GM12878 (cell line): ENCODE results near the gene MGAT5. TPM values are rescaled to one million over a fixed set of nuclear protein-coding genes. Genes with fewer than 3 reads are reported as not detected.

Experiments used
- ATAC-seq: fragments of 200-7000 bp; cut with Tn5 transposase; 3 replicates; pipeline ENCODE4 v1.9.1; 2020; ENCODE audit warnings: mild to moderate bottlenecking, moderate library complexity
- BruUV-seq: library from RNA; stranded (reverse); fragments of 400-500 nt; replicated peaks from 2 replicates; lab custom pipeline; 2021; lab: Mats Ljungman, UMichigan
- CTCF ChIA-PET: fragments of 300-600 bp; sonication (Branson Sonifier 250); formaldehyde crosslinking; extraction: SDS; loops from one replicate; lab custom pipeline; 2021; ENCODE audit warnings: inconsistent platforms; lab: Yijun Ruan, JAX
- POLR2A ChIA-PET: fragments of 350-600 bp; formaldehyde crosslinking; extraction: SDS; loops from one replicate; lab custom pipeline; 2021; ENCODE audit warnings: inconsistent platforms; lab: Charles Lee
- RAD21 ChIA-PET: fragments of 300-600 bp; sonication (Branson Sonifier 250); formaldehyde crosslinking; loops from one replicate; lab custom pipeline; 2023; ENCODE audit warnings: antibody characterized with exemption; ENCODE audit not compliant: unreplicated experiment; lab: Charles Lee
- SMC1A ChIA-PET: fragments of 300-600 bp; sonication (Branson Sonifier 250); formaldehyde crosslinking; loops from one replicate; lab custom pipeline; 2023; ENCODE audit not compliant: unreplicated experiment, uncharacterized antibody; lab: Charles Lee
- DNase-seq: peaks from one replicate; pipeline ENCODE4 v3.0.0-alpha.2; 2011; ENCODE audit warnings: low read depth, low spot score
- FAIRE-seq: peaks from 3 replicates; lab custom pipeline; 2011; peaks lifted over from hg19 to GRCh38; lab: Jason Lieb, UNC
- H2AFZ ChIP-seq: 2 replicates; pipeline ENCODE4 v1.6.0; 2011; ENCODE audit warnings: low read depth, low read length, control low read depth; ENCODE audit not compliant: control insufficient read depth
- H3K27ac ChIP-seq: 2 replicates; pipeline ENCODE4 v1.5.1; 2011; ENCODE audit warnings: control low read depth; ENCODE audit not compliant: control insufficient read depth, insufficient read depth
- H3K27me3 ChIP-seq, 2 experiments: replicated peaks in 1 of 2; 2 replicates each; pipeline versions ENCODE4 v1.6.0 to v1.6.1; 2011; ENCODE audit warnings: low read length in 1 of 2; ENCODE audit not compliant: control insufficient read depth in 2 of 2, insufficient read depth in 2 of 2
- H3K36me3 ChIP-seq, 2 experiments: 2 replicates each; pipeline ENCODE4 v1.5.1; 2011; ENCODE audit warnings: low read length in 1 of 2; ENCODE audit not compliant: control insufficient read depth in 2 of 2, insufficient read depth in 2 of 2
- H3K4me1 ChIP-seq: 2 replicates; pipeline ENCODE4 v1.6.1; 2011; ENCODE audit warnings: mild to moderate bottlenecking, low read length, moderate library complexity, mixed read lengths; ENCODE audit not compliant: control insufficient read depth, insufficient read depth
- H3K4me2 ChIP-seq: 2 replicates; pipeline ENCODE4 v1.6.0; 2011; ENCODE audit warnings: control low read depth; ENCODE audit not compliant: control insufficient read depth, insufficient read depth
- H3K4me3 ChIP-seq: fragments of 200-600 bp; sonication (generic); 2 replicates; pipeline ENCODE4 v1.5.1; 2016
- H3K79me2 ChIP-seq: 2 replicates; pipeline ENCODE4 v1.6.0; 2011; ENCODE audit warnings: low read length; ENCODE audit not compliant: control insufficient read depth, insufficient read depth
- H3K9ac ChIP-seq: 2 replicates; pipeline ENCODE4 v1.8.0; 2011; ENCODE audit warnings: low read length, control low read depth, mixed read lengths; ENCODE audit not compliant: control insufficient read depth, insufficient read depth
- H3K9me3 ChIP-seq: replicated peaks from 3 replicates; pipeline ENCODE4 v1.5.1; 2011; ENCODE audit warnings: mild to moderate bottlenecking, low read length; ENCODE audit not compliant: control insufficient read depth, insufficient read depth
- H4K20me1 ChIP-seq: 2 replicates; pipeline ENCODE4 v1.6.0; 2011; ENCODE audit not compliant: control insufficient read depth, insufficient read depth
- CREB1 ChIP-seq: IDR thresholded peaks from 2 replicates; pipeline ENCODE4 v1.6.1; 2012; ENCODE audit warnings: low read depth, mild to moderate bottlenecking, inconsistent platforms
- CTCF ChIP-seq, 3 experiments: IDR thresholded peaks in 2 of 3; conservative IDR thresholded peaks in 1 of 3; 2 replicates each; pipeline ENCODE4 v1.5.1; 2011; ENCODE audit warnings: low read depth in 3 of 3, low read length in 3 of 3, mild to moderate bottlenecking in 3 of 3, control low read depth in 2 of 3, moderate library complexity in 2 of 3, inconsistent platforms in 1 of 3, mixed read lengths in 1 of 3; ENCODE audit not compliant: control insufficient read depth in 2 of 3, insufficient read depth in 1 of 3; ENCODE audit errors: extremely low read depth in 1 of 3
- FOXK2 ChIP-seq: fragments of 450-650 bp; IDR thresholded peaks from 2 replicates; pipeline ENCODE4 v1.6.1; 2017; ENCODE audit warnings: mild to moderate bottlenecking, moderate library complexity
- GABPA ChIP-seq: IDR thresholded peaks from 2 replicates; pipeline ENCODE4 v1.6.1; 2014; ENCODE audit warnings: antibody characterized with exemption, low read depth, mild to moderate bottlenecking, inconsistent platforms
- JUNB ChIP-seq: IDR thresholded peaks from 2 replicates; pipeline ENCODE4 v1.6.1; 2016; ENCODE audit warnings: antibody characterized with exemption, mild to moderate bottlenecking
- MAX ChIP-seq: IDR thresholded peaks from 2 replicates; pipeline ENCODE4 v1.6.1; 2012; ENCODE audit warnings: low read depth, low read length, improper control_type of control experiment
- NFYA ChIP-seq: IDR thresholded peaks from 2 replicates; pipeline ENCODE4 v1.6.1; 2011; ENCODE audit warnings: low read depth, mild to moderate bottlenecking, low read length, improper control_type of control experiment, borderline replicate concordance
- NKRF ChIP-seq: fragments of 450-650 bp; conservative IDR thresholded peaks from 2 replicates; pipeline ENCODE4 v1.6.1; 2017; ENCODE audit warnings: mild to moderate bottlenecking, moderate library complexity
- NR2C2 ChIP-seq: IDR thresholded peaks from 2 replicates; pipeline ENCODE4 v1.6.1; 2011; ENCODE audit warnings: borderline replicate concordance, low read depth; ENCODE audit not compliant: control insufficient read depth, insufficient read length
- PML ChIP-seq: IDR thresholded peaks from 2 replicates; pipeline ENCODE4 v1.6.1; 2012; ENCODE audit warnings: low read length, inconsistent platforms
- SP1 ChIP-seq: IDR thresholded peaks from one replicate; pipeline ENCODE4 v1.6.1; 2011; ENCODE audit warnings: low read depth, low read length
- WRNIP1 ChIP-seq: IDR thresholded peaks from 2 replicates; pipeline ENCODE4 v1.6.1; 2011; ENCODE audit warnings: low read depth, low read length, improper control_type of control experiment, borderline replicate concordance
- ZNF24 ChIP-seq: fragments of 450-650 bp; IDR thresholded peaks from 2 replicates; pipeline ENCODE4 v1.6.1; 2017; ENCODE audit warnings: antibody characterized with exemption, mild to moderate bottlenecking
- ZNF622 ChIP-seq: fragments of 450-650 bp; IDR thresholded peaks from 2 replicates; pipeline ENCODE4 v1.6.1; 2017; ENCODE audit warnings: mild to moderate bottlenecking, inconsistent platforms
- ZZZ3 ChIP-seq: IDR thresholded peaks from 2 replicates; pipeline ENCODE4 v1.6.1; 2011; ENCODE audit warnings: low read depth; ENCODE audit not compliant: control insufficient read depth, insufficient read length
- WGBS: methylation state at CpG from one replicate; pipeline ENCODE4 v1.1.6; 2016; ENCODE audit warnings: low lambda C conversion rate; ENCODE audit not compliant: insufficient replicate concordance, insufficient coverage; ENCODE audit errors: missing lambda C conversion rate; 5-methylcytosine and 5-hydroxymethylcytosine counted together
- in situ Hi-C: fragments of 300-500 bp; cut with MboI; formaldehyde crosslinking; loops from 9 replicates; pipeline ENCODE4 v1.14.3; 2018; ENCODE audit warnings: mixed read lengths
- intact Hi-C: fragments of 100-400 bp; cut with micrococcal nuclease; formaldehyde crosslinking; loops from one replicate; pipeline ENCODE4 v1.14.2; 2022; ENCODE audit not compliant: unreplicated experiment
- polyA plus RNA-seq, 11 experiments: library from polyadenylated mRNA; depleted of rRNA in 4 of 11; unstranded in 6 of 11; stranded (reverse) in 5 of 11; fragments of >200 nt; fragmentation: Nextera tagmentation in 4 of 11; fragmentation: Illumina TruSeq in 1 of 11; extraction: Ambion mirVana in 4 of 11; extraction: Trizol in 1 of 11; gene quantifications; 1 replicate in 1 of 11; 2 replicates in 10 of 11; pipeline versions ENCODE4 v1.2.1 to v1.2.3, GENCODE V29; 2011 to 2016; ENCODE audit warnings: inconsistent platforms in 2 of 11, missing spikeins in 2 of 11, low read depth in 1 of 11
- total RNA-seq, 4 experiments: library from RNA; depleted of rRNA in 3 of 4; stranded (reverse); fragments of >200 nt in 3 of 4; fragmentation: Illumina TruSeq in 1 of 4; extraction: Trizol in 1 of 4; gene quantifications; 2 replicates each; pipeline versions ENCODE4 v1.2.1 to v1.2.3, GENCODE V29; 2013 to 2021

Gene MGAT5
- total and polyA plus RNA-seq, 10 of the 15 experiments (the other 5 are each of a cell fraction or from before 2014, with no cell fraction given): 4.9 to 104 (median 36.2) TPM

- TF ChIP-seq CTCF (IDR thresholded peaks at IDR 0.05 in 2 of 3, conservative IDR thresholded peaks at IDR 0.05 in 1 of 3; ENCODE audit: control insufficient read depth in 2 of 3, extremely low read depth in 1 of 3, insufficient read depth in 1 of 3, low read depth in 3 of 3, low read length in 3 of 3) (no peak), WRNIP1 (no peak), SP1 (no peak), NFYA (no peak), FOXK2 (no peak)
These were observed 237.2 kb downstream of the MGAT5 start (continued) for GRCh38 chr2:134491022-134491421.

GRCh38 chr2:134491771-134492441 lies 238.0 kb downstream of the MGAT5 start:
- Histone ChIP-seq H3K4me1 (no peaks in the 10 kb centered on the region), H4K20me1 (no peaks in the 10 kb centered on the region), H3K79me2 (no peaks in the 10 kb centered on the region), H3K27me3 (peaks cover 0 to 3% of the 10 kb centered on the region in 2 experiments; a peak in 2 of 4 replicates), H3K4me2 (no peak overlapping the region), H3K36me3 (no peaks in the 10 kb centered on the region), H3K27ac (no peak overlapping the region), H2AFZ (no peak overlapping the region), H3K9me3 (no peaks in the 10 kb centered on the region), H3K9ac (no peak overlapping the region), H3K4me3 (no peak overlapping the region)
- no TSS peak for BruUV-seq
- TF ChIP-seq NR2C2 (no peak), MAX (no peak), CREB1 (no peak), ZZZ3 (no peak), ZNF24 (no peak), NKRF (no peak), PML (no peak), NFYA (no peak), GABPA (no peak), ZNF622 (no peak), JUNB (no peak)
- FAIRE-seq (no peak), DNase-seq (no peak), ATAC-seq (peak; percentile 45; the same call in 2 of the 3 replicates)
- ChIA-PET RAD21 (no interaction called here), CTCF (no interaction called here), POLR2A (no interaction called here), SMC1A (interaction anchor here (1.1 kb wide), 1 partner anchor 10 kb away, joined by 3 read pairs; no protein-coding TSS in a partner anchor)
- intact Hi-C loops: no loop called here
- 14% methylated on average over 9 of the region's 9 CpGs for WGBS
- in situ Hi-C loops: no loop called here
